HCT116 (cell line): ENCODE measurements around the gene RAD54L2. TPM values are rescaled to one million over a fixed set of nuclear protein-coding genes. Genes with fewer than 3 reads are reported as not detected.

Experiments used
- CBX3 ChIP-seq: IDR thresholded peaks from 2 replicates; pipeline ENCODE4 v1.6.1; 2012; ENCODE audit warnings: low read depth
- EGR1 ChIP-seq: IDR thresholded peaks from 2 replicates; pipeline ENCODE4 v1.6.1; 2012; ENCODE audit warnings: low read depth
- POLR2AphosphoS5 ChIP-seq: IDR thresholded peaks from 2 replicates; pipeline ENCODE4 v1.6.1; 2011; ENCODE audit warnings: mild to moderate bottlenecking, low read depth, low read length, moderate library complexity
- SRF ChIP-seq: IDR thresholded peaks from 2 replicates; pipeline ENCODE4 v1.6.1; 2012; ENCODE audit warnings: low read depth
- total RNA-seq: library from RNA; stranded (reverse); gene quantifications from one replicate; pipeline ENCODE4 v1.2.1, GENCODE V29; 2021; ENCODE audit not compliant: unreplicated experiment
- TF ChIP-seq, protein P1 (sequence below), 3 experiments: fragments of 200-600 bp in 1 of 3; sonication (generic) in 1 of 3; IDR thresholded peaks in 2 of 3; conservative IDR thresholded peaks in 1 of 3; 2 replicates each; pipeline ENCODE4 v1.5.1; 2012 to 2017; ENCODE audit warnings: low read depth in 2 of 3, low read length in 2 of 3, antibody characterized with exemption in 1 of 3, borderline replicate concordance in 1 of 3, control low read depth in 1 of 3, mild to moderate bottlenecking in 1 of 3, mixed read lengths in 1 of 3, mixed run types in 1 of 3, moderate library complexity in 1 of 3; ENCODE audit not compliant: insufficient read depth in 1 of 3
- TF ChIP-seq, protein P2 (sequence below): IDR thresholded peaks from 2 replicates; pipeline ENCODE4 v1.6.1; 2011; ENCODE audit warnings: mild to moderate bottlenecking, low read length, moderate library complexity; ENCODE audit not compliant: insufficient replicate concordance; ENCODE audit errors: extremely low read depth
- TF ChIP-seq, protein P3 (sequence below): IDR thresholded peaks from 2 replicates; pipeline ENCODE4 v1.6.1; 2012

RAD54L2 gene
- total RNA-seq, 1 experiment from 2014 or later, result 20.2 TPM

DNA sequence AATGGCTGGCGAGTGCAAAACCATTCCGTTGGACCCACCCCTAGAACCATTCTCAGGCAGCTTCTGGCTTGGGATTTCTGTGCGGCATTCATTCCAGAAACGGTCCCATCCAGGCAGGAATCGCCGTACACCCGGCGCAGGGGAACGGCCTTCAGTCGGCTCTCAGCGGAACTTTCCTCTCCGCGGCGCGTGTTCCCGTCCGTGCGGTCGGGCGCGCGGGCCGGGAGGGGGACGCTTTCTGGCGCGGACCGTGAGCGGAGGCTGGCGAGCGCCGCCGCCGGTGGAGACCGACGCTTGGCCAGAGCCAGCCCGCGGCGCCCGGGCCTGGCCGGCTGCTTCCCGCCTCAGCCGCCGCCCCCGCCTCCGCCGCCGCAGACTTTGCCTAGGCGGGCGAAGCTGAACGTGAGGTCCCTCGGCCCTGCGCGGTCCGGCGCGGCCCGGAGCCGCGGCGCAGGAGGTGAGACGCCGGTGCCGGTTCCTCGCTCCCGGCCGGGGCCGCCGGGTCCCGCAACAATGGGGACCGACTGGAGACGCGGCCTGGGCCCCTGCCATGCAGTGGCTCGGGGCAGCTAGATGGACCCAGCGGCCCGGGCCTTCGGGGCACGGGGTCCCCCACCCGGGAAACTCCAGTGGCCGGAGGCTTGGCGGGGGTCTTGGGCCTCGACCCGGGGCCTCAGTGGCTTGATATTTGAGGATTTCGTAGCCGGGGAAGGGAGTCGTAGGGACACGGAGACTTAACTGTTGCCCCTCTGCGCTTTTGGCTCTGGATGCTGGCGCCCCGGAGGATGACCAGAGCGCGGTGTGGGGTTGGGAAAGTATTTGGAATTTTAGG, at the start of gene RAD54L2 (continued):
- TF ChIP-seq, protein P1, sequence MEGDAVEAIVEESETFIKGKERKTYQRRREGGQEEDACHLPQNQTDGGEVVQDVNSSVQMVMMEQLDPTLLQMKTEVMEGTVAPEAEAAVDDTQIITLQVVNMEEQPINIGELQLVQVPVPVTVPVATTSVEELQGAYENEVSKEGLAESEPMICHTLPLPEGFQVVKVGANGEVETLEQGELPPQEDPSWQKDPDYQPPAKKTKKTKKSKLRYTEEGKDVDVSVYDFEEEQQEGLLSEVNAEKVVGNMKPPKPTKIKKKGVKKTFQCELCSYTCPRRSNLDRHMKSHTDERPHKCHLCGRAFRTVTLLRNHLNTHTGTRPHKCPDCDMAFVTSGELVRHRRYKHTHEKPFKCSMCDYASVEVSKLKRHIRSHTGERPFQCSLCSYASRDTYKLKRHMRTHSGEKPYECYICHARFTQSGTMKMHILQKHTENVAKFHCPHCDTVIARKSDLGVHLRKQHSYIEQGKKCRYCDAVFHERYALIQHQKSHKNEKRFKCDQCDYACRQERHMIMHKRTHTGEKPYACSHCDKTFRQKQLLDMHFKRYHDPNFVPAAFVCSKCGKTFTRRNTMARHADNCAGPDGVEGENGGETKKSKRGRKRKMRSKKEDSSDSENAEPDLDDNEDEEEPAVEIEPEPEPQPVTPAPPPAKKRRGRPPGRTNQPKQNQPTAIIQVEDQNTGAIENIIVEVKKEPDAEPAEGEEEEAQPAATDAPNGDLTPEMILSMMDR (IDR thresholded peaks at IDR 0.05 in 2 of 3, conservative IDR thresholded peaks at IDR 0.05 in 1 of 3; ENCODE audit: borderline replicate concordance in 1 of 3, insufficient read depth in 1 of 3, low read depth in 2 of 3, low read length in 2 of 3), result peak in 1 of 3 experiments; percentile 9; a peak in 1 of 6 replicates
- TF ChIP-seq EGR1, result 0 out of 2 replicates have a peak, but pooled peaks have one; percentile 14
- peak; percentile 68 for TF ChIP-seq SRF
- TF ChIP-seq, protein P2, sequence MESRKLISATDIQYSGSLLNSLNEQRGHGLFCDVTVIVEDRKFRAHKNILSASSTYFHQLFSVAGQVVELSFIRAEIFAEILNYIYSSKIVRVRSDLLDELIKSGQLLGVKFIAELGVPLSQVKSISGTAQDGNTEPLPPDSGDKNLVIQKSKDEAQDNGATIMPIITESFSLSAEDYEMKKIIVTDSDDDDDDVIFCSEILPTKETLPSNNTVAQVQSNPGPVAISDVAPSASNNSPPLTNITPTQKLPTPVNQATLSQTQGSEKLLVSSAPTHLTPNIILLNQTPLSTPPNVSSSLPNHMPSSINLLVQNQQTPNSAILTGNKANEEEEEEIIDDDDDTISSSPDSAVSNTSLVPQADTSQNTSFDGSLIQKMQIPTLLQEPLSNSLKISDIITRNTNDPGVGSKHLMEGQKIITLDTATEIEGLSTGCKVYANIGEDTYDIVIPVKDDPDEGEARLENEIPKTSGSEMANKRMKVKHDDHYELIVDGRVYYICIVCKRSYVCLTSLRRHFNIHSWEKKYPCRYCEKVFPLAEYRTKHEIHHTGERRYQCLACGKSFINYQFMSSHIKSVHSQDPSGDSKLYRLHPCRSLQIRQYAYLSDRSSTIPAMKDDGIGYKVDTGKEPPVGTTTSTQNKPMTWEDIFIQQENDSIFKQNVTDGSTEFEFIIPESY, result peak; percentile 59
- peak; percentile 86 for TF ChIP-seq POLR2AphosphoS5
- peak; percentile 99 for TF ChIP-seq CBX3
- TF ChIP-seq, protein P3, sequence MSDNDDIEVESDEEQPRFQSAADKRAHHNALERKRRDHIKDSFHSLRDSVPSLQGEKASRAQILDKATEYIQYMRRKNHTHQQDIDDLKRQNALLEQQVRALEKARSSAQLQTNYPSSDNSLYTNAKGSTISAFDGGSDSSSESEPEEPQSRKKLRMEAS, result peak; percentile 87
